HEK293T (cell line): Measurements from ENCODE around the gene CDH6.

Experiments
- FOXK2 ChIP-seq: fragments of 450-650 bp; IDR thresholded peaks from 2 replicates; pipeline ENCODE4 v1.6.1; 2016; ENCODE audit warnings: mild to moderate bottlenecking
- FOXM1 ChIP-seq: fragments of 450-650 bp; IDR thresholded peaks from 2 replicates; pipeline ENCODE4 v1.6.1; 2017; ENCODE audit warnings: mild to moderate bottlenecking, borderline replicate concordance
- L3MBTL2 ChIP-seq: fragments of 450-650 bp; conservative IDR thresholded peaks from 2 replicates; pipeline ENCODE4 v1.6.1; 2016; ENCODE audit warnings: mild to moderate bottlenecking

GRCh38 chr5:31215236-31215635 is 21.8 kb downstream of the CDH6 start:
- TF ChIP-seq FOXK2 (no peak), L3MBTL2 (no peak), FOXM1 (no peak)
